ENCODE measurements around the gene ADPRS.

DNA sequence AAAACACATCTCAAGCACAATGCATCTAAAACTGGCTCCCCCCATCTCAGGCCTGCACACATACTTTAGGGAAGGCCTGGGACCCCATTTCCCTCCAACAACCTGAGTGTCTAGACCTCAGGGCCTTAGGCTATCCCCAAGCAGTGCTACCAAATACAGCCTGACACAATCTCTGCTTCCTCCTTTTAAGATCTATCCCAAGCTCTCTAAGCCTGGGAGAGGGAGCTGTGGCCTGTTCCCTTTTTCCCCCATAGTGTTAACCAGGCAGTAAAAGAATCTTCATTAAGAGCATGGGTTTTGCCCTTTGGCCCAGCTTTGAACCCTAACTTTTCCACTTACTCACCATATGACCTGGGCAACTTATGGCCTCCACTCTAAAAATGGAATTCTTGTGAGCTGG lies 47.1 kb downstream of the ADPRS start:
- TF ChIP-seq, protein P1, sequence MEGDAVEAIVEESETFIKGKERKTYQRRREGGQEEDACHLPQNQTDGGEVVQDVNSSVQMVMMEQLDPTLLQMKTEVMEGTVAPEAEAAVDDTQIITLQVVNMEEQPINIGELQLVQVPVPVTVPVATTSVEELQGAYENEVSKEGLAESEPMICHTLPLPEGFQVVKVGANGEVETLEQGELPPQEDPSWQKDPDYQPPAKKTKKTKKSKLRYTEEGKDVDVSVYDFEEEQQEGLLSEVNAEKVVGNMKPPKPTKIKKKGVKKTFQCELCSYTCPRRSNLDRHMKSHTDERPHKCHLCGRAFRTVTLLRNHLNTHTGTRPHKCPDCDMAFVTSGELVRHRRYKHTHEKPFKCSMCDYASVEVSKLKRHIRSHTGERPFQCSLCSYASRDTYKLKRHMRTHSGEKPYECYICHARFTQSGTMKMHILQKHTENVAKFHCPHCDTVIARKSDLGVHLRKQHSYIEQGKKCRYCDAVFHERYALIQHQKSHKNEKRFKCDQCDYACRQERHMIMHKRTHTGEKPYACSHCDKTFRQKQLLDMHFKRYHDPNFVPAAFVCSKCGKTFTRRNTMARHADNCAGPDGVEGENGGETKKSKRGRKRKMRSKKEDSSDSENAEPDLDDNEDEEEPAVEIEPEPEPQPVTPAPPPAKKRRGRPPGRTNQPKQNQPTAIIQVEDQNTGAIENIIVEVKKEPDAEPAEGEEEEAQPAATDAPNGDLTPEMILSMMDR (conservative IDR thresholded peaks at IDR 0.05; ENCODE audit: low read depth in 2 of 2), result no peak
- no peak for TF ChIP-seq POLR2AphosphoS5 (IDR thresholded peaks at IDR 0.05; ENCODE audit: low read depth)
- no peak for TF ChIP-seq EZH2 (IDR thresholded peaks at IDR 0.05; ENCODE audit: low read depth, unreplicated experiment)
- no peak for TF ChIP-seq EZH2phosphoT487 (IDR thresholded peaks at IDR 0.05; ENCODE audit: unreplicated experiment)
- no peak for TF ChIP-seq ZNF114 (CRISPR knock-in tag; IDR thresholded peaks at IDR 0.05)
- no peak for TF ChIP-seq REST (IDR thresholded peaks at IDR 0.05; ENCODE audit: unreplicated experiment)
- TF ChIP-seq STAT1 (IDR thresholded peaks at IDR 0.05; ENCODE audit: unreplicated experiment), result no peak
- TF ChIP-seq JUNB (IDR thresholded peaks at IDR 0.05; ENCODE audit: unreplicated experiment), result no peak
- no peak for TF ChIP-seq CREB1 (CRISPR knock-in tag; IDR thresholded peaks at IDR 0.05; ENCODE audit: low read depth)
- no peak for TF ChIP-seq ZNF331 (CRISPR knock-in tag; IDR thresholded peaks at IDR 0.05; ENCODE audit: low read depth)

Data from GM23338 (cell line).